OCI-M1 (cell line): ENCODE results near the gene ARHGAP18.
"Not testable (repeated sequence)": the region's sequence is repeated elsewhere in the genome, so short reads cannot be mapped to it uniquely, and the experiment has no call there.

Source experiments
- DNase-seq: peaks from one replicate; lab custom pipeline; 2025; lab: John Stamatoyannopoulos, UW

Gene ARHGAP18

GRCh38 chr6:129586815-129587214, 123.2 kb downstream of the ARHGAP18 start:
- no peak for DNase-seq

GRCh38 chr6:129583866-129584265, 126.1 kb downstream of the ARHGAP18 start:
- DNase-seq, result no peak

GRCh38 chr6:129578315-129578714, 131.7 kb downstream of the ARHGAP18 start:
- DNase-seq, result no peak

- DNase-seq, result no peak
Measured at GRCh38 chr6:129577691-129578090, 132.3 kb downstream of the ARHGAP18 start.

- DNase-seq, result no peak
Measured at GRCh38 chr6:129576456-129576855, 133.5 kb downstream of the ARHGAP18 start.

- peak; percentile 86 for DNase-seq
Measured at GRCh38 chr6:129575378-129576118, 134.4 kb downstream of the ARHGAP18 start.

- not testable (repeated sequence) for DNase-seq
Measured at GRCh38 chr6:129574605-129575004, 135.4 kb downstream of the ARHGAP18 start.

GRCh38 chr6:129570929-129571328, 139.0 kb downstream of the ARHGAP18 start:
- not testable (repeated sequence) for DNase-seq

GRCh38 chr6:129568015-129568414, 142.0 kb downstream of the ARHGAP18 start:
- no peak for DNase-seq

- DNase-seq, result peak; percentile 68
Measured at GRCh38 chr6:129567374-129567773, 142.6 kb downstream of the ARHGAP18 start.

- no peak for DNase-seq
Measured at GRCh38 chr6:129565811-129566210, 144.2 kb downstream of the ARHGAP18 start.

GRCh38 chr6:129565366-129565765, 144.6 kb downstream of the ARHGAP18 start:
- no peak for DNase-seq

GRCh38 chr6:129558248-129558647, 151.7 kb downstream of the ARHGAP18 start:
- no peak for DNase-seq

GRCh38 chr6:129555206-129555832, 154.7 kb downstream of the ARHGAP18 start:
- DNase-seq, result no peak

- no peak for DNase-seq
Measured at GRCh38 chr6:129552413-129552812, 157.6 kb downstream of the ARHGAP18 start.

- no peak for DNase-seq
Measured at GRCh38 chr6:129551486-129551885, 158.5 kb downstream of the ARHGAP18 start.

- DNase-seq, result no peak
Measured at GRCh38 chr6:129546702-129547101, 163.3 kb downstream of the ARHGAP18 start.

GRCh38 chr6:129544892-129545612, 164.9 kb downstream of the ARHGAP18 start:
- DNase-seq, result no peak

GRCh38 chr6:129543981-129544380, 166.0 kb downstream of the ARHGAP18 start:
- no peak for DNase-seq

GRCh38 chr6:129542705-129543104, 167.3 kb downstream of the ARHGAP18 start:
- DNase-seq, result no peak

GRCh38 chr6:129539032-129539431, 170.9 kb downstream of the ARHGAP18 start:
- no peak for DNase-seq

- DNase-seq, result no peak
Measured at GRCh38 chr6:129536271-129536670, 173.7 kb downstream of the ARHGAP18 start.

- no peak for DNase-seq
Measured at GRCh38 chr6:129534926-129535325, 175.1 kb downstream of the ARHGAP18 start.
